HepG2 (cell line): ENCODE data around the gene PTPRU.

Source experiments
- ATF2 ChIP-seq: sonication (generic); formaldehyde crosslinking; IDR thresholded peaks from 2 replicates; pipeline ENCODE4 v1.4.0; 2020; ENCODE audit warnings: missing genetic modification reagents
- ATF6 ChIP-seq: sonication (generic); formaldehyde crosslinking; conservative IDR thresholded peaks from 2 replicates; pipeline ENCODE4 v1.4.0; 2020; ENCODE audit warnings: missing genetic modification reagents
- CTCF ChIP-seq: sonication (generic); formaldehyde crosslinking; IDR thresholded peaks from 2 replicates; pipeline ENCODE4 v1.5.0; 2020; ENCODE audit warnings: mild to moderate bottlenecking, missing genetic modification reagents, moderate library complexity
- GZF1 ChIP-seq: sonication (generic); formaldehyde crosslinking; IDR thresholded peaks from 2 replicates; pipeline ENCODE4 v1.5.1; 2020; ENCODE audit warnings: mild to moderate bottlenecking, missing genetic modification reagents
- USF2 ChIP-seq, 2 experiments: sonication (generic) in 1 of 2; formaldehyde crosslinking in 1 of 2; IDR thresholded peaks; 2 replicates each; pipeline versions ENCODE4 v1.5.1 to v1.6.1; 2011 to 2020; ENCODE audit warnings: borderline replicate concordance in 1 of 2, low read depth in 1 of 2, low read length in 1 of 2, mild to moderate bottlenecking in 1 of 2, missing genetic modification reagents in 1 of 2, moderate library complexity in 1 of 2
- ZNF263 ChIP-seq: sonication (generic); formaldehyde crosslinking; IDR thresholded peaks from 2 replicates; pipeline ENCODE4 v1.4.0; 2020; ENCODE audit warnings: missing genetic modification reagents
- ZNF501 ChIP-seq: sonication (generic); formaldehyde crosslinking; IDR thresholded peaks from 2 replicates; pipeline ENCODE4 v1.5.1; 2020; ENCODE audit warnings: mild to moderate bottlenecking, moderate library complexity, missing genetic modification reagents
- ZNF704 ChIP-seq: sonication (generic); formaldehyde crosslinking; IDR thresholded peaks from 2 replicates; pipeline ENCODE4 v1.8.1; 2023; ENCODE audit warnings: mild to moderate bottlenecking, inconsistent platforms, moderate library complexity, missing genetic modification reagents, borderline replicate concordance

GRCh38 chr1:29278124-29278523 lies 41.8 kb downstream of the PTPRU start:
- no peak for TF ChIP-seq ZNF501 (CRISPR knock-in tag)
- no peak for TF ChIP-seq ZNF704 (CRISPR knock-in tag)
- no peak for TF ChIP-seq CTCF (CRISPR knock-in tag)
- TF ChIP-seq ATF2 (CRISPR knock-in tag) = no peak
- no peak for TF ChIP-seq ATF6
- no peak for TF ChIP-seq USF2 (IDR thresholded peaks at IDR 0.05; ENCODE audit: low read depth, low read length)
- TF ChIP-seq USF2 (CRISPR knock-in tag; IDR thresholded peaks at IDR 0.05; ENCODE audit: borderline replicate concordance) = no peak
- no peak for TF ChIP-seq ZNF263 (CRISPR knock-in tag)
- TF ChIP-seq GZF1 = no peak
